Mesothelial cell of epicardium (in vitro differentiated cells): Measurements from ENCODE around the gene MSRB3. TPM values are rescaled to one million over a fixed set of nuclear protein-coding genes. Genes with fewer than 3 reads are reported as not detected.

ENCODE experiments used
- DNase-seq, 2 experiments: peaks; one replicate each; pipeline ENCODE4 v3.0.0; 2021; ENCODE audit warnings: low spot score in 2 of 2; ENCODE audit not compliant: unreplicated experiment in 2 of 2
- H3K27ac Mint-ChIP-seq: 2 replicates; pipeline ENCODE4 v1.8.0; 2021; ENCODE audit warnings: mixed read lengths
- H3K27me3 Mint-ChIP-seq: 2 replicates; pipeline ENCODE4 v1.8.0; 2021; ENCODE audit warnings: low read depth, mixed read lengths
- H3K36me3 Mint-ChIP-seq: 2 replicates; pipeline ENCODE4 v1.8.0; 2021; ENCODE audit warnings: mixed read lengths
- H3K4me1 Mint-ChIP-seq: 2 replicates; pipeline ENCODE4 v1.8.0; 2021; ENCODE audit warnings: mixed read lengths
- H3K4me3 Mint-ChIP-seq: 2 replicates; pipeline ENCODE4 v1.8.0; 2021; ENCODE audit warnings: mild to moderate bottlenecking, moderate library complexity, mixed read lengths
- H3K9me3 Mint-ChIP-seq: 2 replicates; pipeline ENCODE4 v1.8.0; 2021; ENCODE audit warnings: mixed read lengths
- total RNA-seq: library from RNA; stranded (reverse); gene quantifications from 3 replicates; pipeline ENCODE4 v1.2.1, GENCODE V29; 2021
- TF ChIP-seq, protein P1 (sequence below): fragments of 200-600 bp; sonication (generic); IDR thresholded peaks from one replicate; pipeline ENCODE4 v1.5.0; 2021; ENCODE audit warnings: antibody characterized with exemption; ENCODE audit not compliant: unreplicated experiment

MSRB3 gene
- total RNA-seq, 1 donor from 2014 or later: 20.4 TPM

DNA sequence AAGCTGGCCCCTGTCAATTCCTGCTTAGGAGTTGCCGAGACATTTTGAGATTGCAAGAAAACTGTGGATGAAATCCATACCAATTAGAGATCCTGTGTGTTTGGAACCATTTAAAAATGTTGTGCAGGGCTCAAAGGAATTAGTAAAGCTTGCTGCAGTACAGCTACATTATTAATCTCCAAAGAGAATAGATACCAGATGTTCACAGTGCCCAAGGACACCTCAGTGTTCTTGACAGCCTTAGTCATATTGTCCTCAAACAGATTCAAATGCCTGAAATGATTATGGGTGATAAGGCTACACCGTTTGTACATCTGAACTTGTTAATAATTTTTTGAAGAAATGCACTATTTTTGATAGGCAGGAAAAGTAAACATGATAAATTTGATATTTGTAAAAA, 164.6 kb downstream of the MSRB3 start:
- peak overlapping the region; percentile 86 for H3K27ac Mint-ChIP-seq
- TF ChIP-seq, protein P1, sequence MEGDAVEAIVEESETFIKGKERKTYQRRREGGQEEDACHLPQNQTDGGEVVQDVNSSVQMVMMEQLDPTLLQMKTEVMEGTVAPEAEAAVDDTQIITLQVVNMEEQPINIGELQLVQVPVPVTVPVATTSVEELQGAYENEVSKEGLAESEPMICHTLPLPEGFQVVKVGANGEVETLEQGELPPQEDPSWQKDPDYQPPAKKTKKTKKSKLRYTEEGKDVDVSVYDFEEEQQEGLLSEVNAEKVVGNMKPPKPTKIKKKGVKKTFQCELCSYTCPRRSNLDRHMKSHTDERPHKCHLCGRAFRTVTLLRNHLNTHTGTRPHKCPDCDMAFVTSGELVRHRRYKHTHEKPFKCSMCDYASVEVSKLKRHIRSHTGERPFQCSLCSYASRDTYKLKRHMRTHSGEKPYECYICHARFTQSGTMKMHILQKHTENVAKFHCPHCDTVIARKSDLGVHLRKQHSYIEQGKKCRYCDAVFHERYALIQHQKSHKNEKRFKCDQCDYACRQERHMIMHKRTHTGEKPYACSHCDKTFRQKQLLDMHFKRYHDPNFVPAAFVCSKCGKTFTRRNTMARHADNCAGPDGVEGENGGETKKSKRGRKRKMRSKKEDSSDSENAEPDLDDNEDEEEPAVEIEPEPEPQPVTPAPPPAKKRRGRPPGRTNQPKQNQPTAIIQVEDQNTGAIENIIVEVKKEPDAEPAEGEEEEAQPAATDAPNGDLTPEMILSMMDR: no peak
- H3K4me3 Mint-ChIP-seq: no peak overlapping the region

DNA sequence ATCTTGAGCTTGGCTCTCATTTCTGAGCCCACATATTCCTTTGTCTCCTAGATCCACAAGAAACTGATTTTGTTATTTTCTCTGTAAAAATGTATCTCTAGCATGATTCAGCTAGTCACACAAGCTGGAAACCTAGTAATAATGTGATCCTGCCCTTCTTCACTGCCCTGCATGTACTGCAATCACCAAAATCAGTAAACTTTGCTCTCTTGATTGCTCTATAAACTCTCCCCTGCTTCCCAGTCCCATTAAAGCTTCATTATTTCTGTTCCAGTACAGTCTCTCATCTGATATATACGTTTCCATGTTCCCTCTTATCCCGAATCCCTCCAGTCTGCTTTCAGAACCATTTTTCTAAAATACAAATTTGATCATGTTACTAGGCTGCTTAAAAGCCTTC, 166.5 kb downstream of the MSRB3 start:
- Mint-ChIP-seq H3K27ac (peak overlapping the region; percentile 30), H3K36me3 (peaks cover 2% of the 10 kb centered on the region), H3K4me3 (no peak overlapping the region), H3K27me3 (no peaks in the 10 kb centered on the region), H3K9me3 (peaks cover 9% of the 10 kb centered on the region), H3K4me1 (peaks cover 64% of the 10 kb centered on the region)
- no peak for DNase-seq
- TF ChIP-seq, protein P1: no peak

More for the DNA sequence above, 164.6 kb downstream of the MSRB3 start:
- Mint-ChIP-seq H3K27me3 (no peaks in the 10 kb centered on the region), H3K36me3 (peaks cover 11% of the 10 kb centered on the region), H3K4me1 (peaks cover 54% of the 10 kb centered on the region), H3K9me3 (peaks cover 19% of the 10 kb centered on the region)
- no peak for DNase-seq

DNA sequence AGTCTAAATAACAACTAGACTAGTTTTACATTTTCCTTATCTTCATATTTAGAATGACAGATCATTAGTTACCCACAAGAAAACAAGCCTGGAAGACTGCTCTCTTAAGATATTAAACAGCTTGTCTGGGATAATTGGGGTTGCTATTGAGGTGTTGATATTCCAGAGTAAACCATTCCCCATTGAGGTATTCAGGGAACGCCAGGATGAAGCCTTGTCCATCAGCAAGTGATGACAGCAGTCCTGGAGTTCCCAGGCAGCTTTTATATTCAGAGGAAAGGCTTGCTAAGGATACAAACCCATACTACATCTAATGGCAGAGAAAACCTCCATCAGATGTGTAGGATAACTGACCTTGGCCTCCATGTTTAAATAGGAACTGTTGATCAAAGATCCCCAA, 168.4 kb downstream of the MSRB3 start:
- Mint-ChIP-seq H3K4me1 (peaks cover 74% of the 10 kb centered on the region), H3K9me3 (peaks cover 9% of the 10 kb centered on the region), H3K4me3 (no peak overlapping the region), H3K27ac (peak overlapping the region; percentile 47), H3K36me3 (peaks cover 2% of the 10 kb centered on the region), H3K27me3 (no peaks in the 10 kb centered on the region)
- no peak for DNase-seq
- TF ChIP-seq, protein P1: no peak

DNA sequence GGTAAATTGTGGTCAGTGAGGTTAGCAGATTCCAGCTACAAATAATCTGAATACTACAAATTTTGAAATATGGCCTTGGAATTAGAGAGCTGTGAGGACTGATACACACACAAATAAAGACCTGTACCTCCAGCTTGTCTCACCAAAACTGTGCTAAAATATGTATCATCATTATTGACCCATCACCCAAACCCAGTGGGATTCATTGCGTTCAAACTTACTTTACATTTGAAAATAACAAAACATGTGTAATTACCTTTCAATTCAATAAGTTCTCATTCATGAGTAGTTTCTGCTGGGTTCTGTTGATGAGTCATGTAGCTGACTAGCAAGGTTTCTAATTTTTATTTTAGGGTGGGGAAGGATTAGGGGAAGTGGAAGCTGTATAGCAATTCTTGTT, 170.9 kb downstream of the MSRB3 start:
- Mint-ChIP-seq H3K4me1 (peaks cover 73% of the 10 kb centered on the region), H3K36me3 (peaks cover 2% of the 10 kb centered on the region), H3K9me3 (peaks cover 3% of the 10 kb centered on the region), H3K27ac (peak overlapping the region; percentile 94), H3K27me3 (no peaks in the 10 kb centered on the region), H3K4me3 (no peak overlapping the region)
- no peak for DNase-seq
- TF ChIP-seq, protein P1: no peak

DNA sequence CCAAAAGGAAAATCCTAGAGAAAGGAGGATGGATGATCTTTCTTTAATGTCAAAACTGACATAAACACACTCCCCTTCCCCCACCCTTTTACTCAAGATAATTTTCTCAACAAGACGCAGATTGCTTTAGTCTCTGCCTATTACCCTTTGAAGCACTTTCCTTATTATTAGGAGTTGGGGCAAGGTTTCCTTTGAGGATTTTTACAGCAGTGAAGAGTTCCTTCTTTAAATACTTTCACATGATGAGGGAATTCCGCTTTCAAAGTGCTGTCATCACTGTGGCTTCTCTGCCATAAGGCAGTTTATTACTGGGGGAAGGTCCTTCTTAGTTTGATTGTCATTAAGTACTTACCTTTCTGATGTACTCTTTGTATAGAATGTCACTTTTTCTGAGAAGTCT, 172.1 kb downstream of the MSRB3 start:
- Mint-ChIP-seq H3K27me3 (no peaks in the 10 kb centered on the region), H3K27ac (peak overlapping the region; percentile 94), H3K4me1 (peaks cover 71% of the 10 kb centered on the region), H3K9me3 (no peaks in the 10 kb centered on the region), H3K36me3 (no peaks in the 10 kb centered on the region), H3K4me3 (no peak overlapping the region)
- no peak for DNase-seq
- TF ChIP-seq, protein P1: no peak
